Esophagus (tissue), 2 donors: ENCODE data around the gene MALRD1. TPM values are rescaled to one million over a fixed set of nuclear protein-coding genes. Genes with fewer than 3 reads are reported as not detected.

Experiments used
- H3K27ac ChIP-seq, 2 donors: one replicate each; pipeline ENCODE4 v1.5.1; 2013; ENCODE audit warnings: low read depth in 2 of 2, mild to moderate bottlenecking in 2 of 2, inconsistent platforms in 1 of 2, low read length in 1 of 2, moderate library complexity in 1 of 2
- H3K27me3 ChIP-seq, 2 donors: one replicate each; pipeline ENCODE4 v1.6.1; 2013; ENCODE audit warnings: low read length in 2 of 2, control low read depth in 1 of 2, mild to moderate bottlenecking in 1 of 2; ENCODE audit not compliant: insufficient read depth in 2 of 2, control insufficient read depth in 1 of 2
- H3K36me3 ChIP-seq, 2 donors: one replicate each; pipeline ENCODE4 v1.6.1; 2013; ENCODE audit warnings: low read length in 1 of 2; ENCODE audit not compliant: control insufficient read depth in 2 of 2, insufficient read depth in 2 of 2
- H3K4me1 ChIP-seq, 2 donors: one replicate each; pipeline ENCODE4 v1.6.1; 2013; ENCODE audit warnings: low read length in 1 of 2; ENCODE audit not compliant: control insufficient read depth in 2 of 2, insufficient read depth in 2 of 2
- H3K4me3 ChIP-seq, 2 donors: one replicate each; pipeline ENCODE4 v1.5.1; 2013; ENCODE audit warnings: low read length in 2 of 2, mild to moderate bottlenecking in 2 of 2, low read depth in 1 of 2, moderate library complexity in 1 of 2
- H3K9me3 ChIP-seq, 2 donors: one replicate each; pipeline ENCODE4 v1.6.1; 2013; ENCODE audit warnings: mild to moderate bottlenecking in 2 of 2, low read depth in 1 of 2, low read length in 1 of 2, moderate library complexity in 1 of 2; ENCODE audit not compliant: control insufficient read depth in 2 of 2, insufficient read depth in 1 of 2
- WGBS, 2 donors: extraction: QIAGEN DNeasy Blood & Tissue Kit; methylation state at CpG; one replicate each; pipeline ENCODE4 v1.1.7; 2013; 5-methylcytosine and 5-hydroxymethylcytosine counted together
- polyA plus RNA-seq, 2 donors: library from polyadenylated mRNA; stranded (reverse); fragments of 200-250 nt; gene quantifications; one replicate each; pipeline ENCODE4 v1.2.3, GENCODE V29; 2013
- donor health status: healthy with polysubstance abuse.
- donor health status: Bipolar disorder and iron deficiency.

The MALRD1 gene
- polyA plus RNA-seq, 2 donors = 0.07 to 0.14 TPM

GRCh38 chr10:19144206-19144605 is 95.6 kb downstream of the MALRD1 start:
- Histone ChIP-seq H3K27ac (no peak overlapping the region), H3K9me3 (no peaks in the 10 kb centered on the region), H3K27me3 (no peaks in the 10 kb centered on the region), H3K4me1 (no peaks in the 10 kb centered on the region), H3K36me3 (no peaks in the 10 kb centered on the region), H3K4me3 (no peak overlapping the region)
- 87 to 89% methylated on average over 4 of the region's 4 CpGs for WGBS, 2 donors

- Histone ChIP-seq H3K4me3 (no peak overlapping the region), H3K9me3 (no peaks in the 10 kb centered on the region), H3K36me3 (no peaks in the 10 kb centered on the region), H3K4me1 (no peaks in the 10 kb centered on the region), H3K27me3 (no peaks in the 10 kb centered on the region), H3K27ac (no peak overlapping the region)
- 89 to 90% methylated on average over 4 of the region's 4 CpGs for WGBS, 2 donors
Observed at GRCh38 chr10:19154375-19154774, 105.8 kb downstream of the MALRD1 start.

DNA sequence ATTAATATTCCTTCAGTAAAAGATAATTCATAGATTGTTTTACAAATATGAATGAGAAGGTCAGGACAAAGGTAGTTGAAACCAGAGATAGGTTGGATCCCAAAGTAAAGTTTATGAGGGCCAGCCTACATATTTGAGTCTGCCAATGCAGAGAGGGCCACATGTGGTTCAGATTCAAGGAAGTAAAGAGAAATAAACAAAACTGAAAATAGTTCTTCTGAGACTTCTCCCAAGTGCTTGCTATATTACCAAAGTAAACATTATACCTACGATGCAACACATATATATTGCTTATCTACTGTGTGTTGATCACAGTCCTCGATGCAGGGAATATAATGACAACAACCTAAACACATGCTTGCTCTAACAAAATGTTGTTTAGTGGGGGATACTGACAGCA is 109.8 kb downstream of the MALRD1 start:
- WGBS, 2 donors = 45 to 61% methylated on average over 2 of the region's 2 CpGs
- Histone ChIP-seq H3K36me3 (no peaks in the 10 kb centered on the region), H3K27ac (no peak overlapping the region), H3K27me3 (no peaks in the 10 kb centered on the region), H3K4me1 (no peaks in the 10 kb centered on the region), H3K9me3 (no peaks in the 10 kb centered on the region), H3K4me3 (no peak overlapping the region)

- WGBS, 2 donors = 66 to 74% methylated on average over 3 of the region's 3 CpGs
Observed at GRCh38 chr10:19158870-19159269, 110.3 kb downstream of the MALRD1 start.

DNA sequence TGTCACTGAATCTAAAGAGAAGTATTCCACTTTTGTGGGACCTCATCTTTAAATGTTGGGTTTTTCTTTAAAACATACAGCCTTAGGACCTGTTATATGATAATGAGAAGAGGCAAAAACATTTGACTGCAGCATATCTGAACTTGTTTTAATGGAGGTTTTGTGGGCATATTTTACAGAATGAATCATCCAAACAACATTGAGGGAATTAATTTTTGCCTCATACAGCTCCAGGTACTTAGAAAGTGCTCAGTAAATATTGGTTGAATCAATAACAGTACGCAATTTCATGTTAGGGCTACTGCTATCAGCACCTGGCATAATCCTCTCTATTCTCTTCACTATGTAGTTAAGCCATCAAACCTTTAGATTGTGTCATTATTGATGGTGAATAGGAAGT is 115.9 kb downstream of the MALRD1 start:
- H3K4me1 ChIP-seq = no peaks in the 10 kb centered on the region
- H3K27ac ChIP-seq = no peak overlapping the region
- H3K36me3 ChIP-seq = no peaks in the 10 kb centered on the region
- H3K4me3 ChIP-seq = no peak overlapping the region
- H3K9me3 ChIP-seq = no peaks in the 10 kb centered on the region
- 49 to 64% methylated on average over 1 of the region's 1 CpG for WGBS, 2 donors
- no peaks in the 10 kb centered on the region for H3K27me3 ChIP-seq

More at GRCh38 chr10:19158870-19159269, 110.3 kb downstream of the MALRD1 start:
- Histone ChIP-seq H3K4me1 (no peaks in the 10 kb centered on the region), H3K27ac (no peak overlapping the region), H3K36me3 (no peaks in the 10 kb centered on the region), H3K4me3 (no peak overlapping the region), H3K9me3 (no peaks in the 10 kb centered on the region), H3K27me3 (no peaks in the 10 kb centered on the region)

GRCh38 chr10:19168584-19168983 is 120.0 kb downstream of the MALRD1 start:
- H3K27ac ChIP-seq = no peak overlapping the region
- no peaks in the 10 kb centered on the region for H3K27me3 ChIP-seq
- no peaks in the 10 kb centered on the region for H3K36me3 ChIP-seq
- no peaks in the 10 kb centered on the region for H3K9me3 ChIP-seq
- no peaks in the 10 kb centered on the region for H3K4me1 ChIP-seq
- WGBS, 2 donors = 51 to 59% methylated on average over 2 of the region's 2 CpGs
- H3K4me3 ChIP-seq = no peak overlapping the region

DNA sequence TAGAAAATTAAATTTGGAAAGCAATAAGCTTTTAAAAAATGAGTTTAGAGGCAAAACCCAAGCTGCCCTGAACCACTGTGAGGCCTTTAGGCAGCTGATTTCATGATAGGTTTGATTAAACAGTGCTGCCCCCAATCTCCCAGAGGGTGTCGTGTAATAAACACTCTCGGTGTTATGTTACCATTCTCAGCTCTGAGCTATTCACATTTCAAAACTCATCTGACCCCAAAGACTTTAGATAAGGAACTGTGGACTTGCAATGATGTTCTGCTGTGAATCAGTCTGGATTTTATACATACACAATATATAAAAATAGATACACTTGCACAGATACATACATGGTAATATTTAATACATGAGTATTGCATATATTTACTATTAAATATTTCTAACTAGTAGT is 120.4 kb downstream of the MALRD1 start:
- no peaks in the 10 kb centered on the region for H3K9me3 ChIP-seq
- H3K4me3 ChIP-seq = no peak overlapping the region
- H3K27me3 ChIP-seq = no peaks in the 10 kb centered on the region
- no peaks in the 10 kb centered on the region for H3K4me1 ChIP-seq
- WGBS, 2 donors = 62 to 63% methylated on average over 2 of the region's 2 CpGs
- no peaks in the 10 kb centered on the region for H3K36me3 ChIP-seq
- H3K27ac ChIP-seq = no peak overlapping the region

DNA sequence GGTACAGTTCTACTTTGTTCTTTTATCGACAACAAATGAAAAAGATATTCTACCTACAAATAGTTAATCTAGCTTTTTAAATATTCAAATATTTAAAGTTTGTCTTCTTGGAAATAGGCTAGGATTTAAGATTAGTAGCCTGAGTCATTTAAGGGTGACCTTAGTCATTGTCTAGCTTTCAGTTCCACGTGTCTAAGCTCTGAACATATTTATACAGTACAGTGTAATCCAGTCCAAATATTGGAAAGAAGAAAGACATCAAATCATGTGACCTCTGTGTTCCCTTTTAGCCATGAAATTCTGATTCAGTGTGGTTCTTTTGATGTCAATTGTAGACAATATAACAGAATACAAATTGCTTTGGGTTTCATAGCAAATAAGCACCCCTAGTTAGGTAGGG is 121.1 kb downstream of the MALRD1 start:
- Histone ChIP-seq H3K36me3 (no peaks in the 10 kb centered on the region), H3K9me3 (no peaks in the 10 kb centered on the region), H3K27me3 (no peaks in the 10 kb centered on the region), H3K27ac (no peak overlapping the region), H3K4me3 (no peak overlapping the region), H3K4me1 (no peaks in the 10 kb centered on the region)
- 31 to 43% methylated on average over 2 of the region's 2 CpGs for whole genome bisulfite sequencing, 2 donors

DNA sequence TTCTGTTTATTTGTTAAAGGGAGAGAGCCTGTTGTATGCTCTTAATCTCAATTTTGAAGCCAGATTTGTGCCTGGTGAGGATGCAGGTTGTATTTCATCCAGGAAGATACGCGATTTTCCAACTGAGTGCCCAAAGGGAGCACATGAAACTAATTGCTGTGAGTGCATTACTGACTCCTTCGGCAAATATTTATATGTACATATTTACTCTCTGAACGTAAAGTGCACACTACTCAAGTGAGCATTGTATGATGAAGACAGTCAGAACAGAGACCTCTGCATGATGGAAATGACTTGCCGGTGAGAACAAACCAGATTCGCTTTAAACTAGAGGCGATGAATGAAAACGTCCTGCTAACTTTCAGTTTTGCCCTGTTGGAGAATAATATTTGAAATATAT is 130.1 kb downstream of the MALRD1 start:
- peaks cover 0 to 2% of the 10 kb centered on the region in 2 donors for H3K9me3 ChIP-seq
- no peaks in the 10 kb centered on the region for H3K4me1 ChIP-seq
- no peak overlapping the region for H3K4me3 ChIP-seq
- WGBS, 2 donors = 74 to 75% methylated on average over 8 of the region's 8 CpGs
- no peaks in the 10 kb centered on the region for H3K27me3 ChIP-seq
- H3K27ac ChIP-seq = no peak overlapping the region
- H3K36me3 ChIP-seq = no peaks in the 10 kb centered on the region

GRCh38 chr10:19184891-19185290 is 136.3 kb downstream of the MALRD1 start:
- Histone ChIP-seq H3K36me3 (no peaks in the 10 kb centered on the region), H3K27me3 (no peaks in the 10 kb centered on the region), H3K9me3 (no peaks in the 10 kb centered on the region), H3K4me3 (no peak overlapping the region), H3K4me1 (no peaks in the 10 kb centered on the region), H3K27ac (no peak overlapping the region)
- WGBS, 2 donors = 41 to 49% methylated on average over 2 of the region's 2 CpGs
